Fibroblast of lung (primary cell): ENCODE data around the gene CTNND2. TPM values are rescaled to one million over a fixed set of nuclear protein-coding genes. Genes with fewer than 3 reads are reported as not detected.

Experiments used
- DNase-seq, 2 donors: peaks; one replicate each; pipeline versions ENCODE4 v3.0.0 to v3.0.0-alpha.2; 2010; ENCODE audit warnings: low read depth in 2 of 2
- H2AFZ ChIP-seq: 2 replicates; pipeline ENCODE4 v1.5.1; 2012; ENCODE audit warnings: low read length, control low read depth, inconsistent platforms
- H3K27ac ChIP-seq: 2 replicates; pipeline ENCODE4 v1.5.1; 2011; ENCODE audit warnings: low read length, control low read depth; ENCODE audit not compliant: insufficient read depth
- H3K27me3 ChIP-seq: 2 replicates; pipeline ENCODE4 v1.5.1; 2011; ENCODE audit warnings: mild to moderate bottlenecking, low read length; ENCODE audit not compliant: control insufficient read depth, insufficient read depth
- H3K36me3 ChIP-seq: 2 replicates; pipeline ENCODE4 v1.5.1; 2011; ENCODE audit warnings: low read length; ENCODE audit not compliant: control insufficient read depth, insufficient read depth
- H3K4me1 ChIP-seq: 2 replicates; pipeline ENCODE4 v1.5.1; 2011; ENCODE audit warnings: low read length; ENCODE audit not compliant: control insufficient read depth, insufficient read depth; ENCODE audit errors: extremely low read depth
- H3K4me2 ChIP-seq: 2 replicates; pipeline ENCODE4 v1.5.1; 2011; ENCODE audit warnings: low read length, control low read depth; ENCODE audit not compliant: insufficient read depth; ENCODE audit errors: extremely low read depth
- H3K4me3 ChIP-seq, 4 experiments: fragments of 200-600 bp in 1 of 4; sonication (generic) in 1 of 4; replicated peaks in 1 of 4; 2 replicates each; pipeline ENCODE4 v1.5.1; 2011 to 2016; ENCODE audit warnings: low read length in 4 of 4, low read depth in 3 of 4, mild to moderate bottlenecking in 3 of 4, control low read depth in 2 of 4, inconsistent platforms in 1 of 4, mixed read lengths in 1 of 4; ENCODE audit not compliant: insufficient read depth in 1 of 4; ENCODE audit errors: control extremely low read depth in 1 of 4
- H3K79me2 ChIP-seq: 2 replicates; pipeline ENCODE4 v1.5.1; 2012; ENCODE audit warnings: mild to moderate bottlenecking, low read length, inconsistent platforms; ENCODE audit not compliant: control insufficient read depth, insufficient read depth
- H3K9ac ChIP-seq: 2 replicates; pipeline ENCODE4 v1.5.1; 2011; ENCODE audit warnings: mild to moderate bottlenecking, low read length, control low read depth; ENCODE audit not compliant: insufficient read depth
- H3K9me3 ChIP-seq: 2 replicates; pipeline ENCODE4 v1.5.1; 2012; ENCODE audit warnings: low read depth, low read length; ENCODE audit not compliant: control insufficient read depth, insufficient read depth
- H4K20me1 ChIP-seq: 2 replicates; pipeline ENCODE4 v1.5.1; 2011; ENCODE audit warnings: low read length; ENCODE audit not compliant: control insufficient read depth, insufficient read depth; ENCODE audit errors: extremely low read depth
- CTCF ChIP-seq, 2 donors: IDR thresholded peaks in 1 of 2; conservative IDR thresholded peaks in 1 of 2; 1 replicate in 1 of 2; 2 replicates in 1 of 2; pipeline ENCODE4 v1.5.1; 2011 to 2012; ENCODE audit warnings: low read length in 2 of 2, control low read depth in 1 of 2, inconsistent platforms in 1 of 2, low read depth in 1 of 2, mild to moderate bottlenecking in 1 of 2
- EZH2 ChIP-seq: IDR thresholded peaks from 2 replicates; pipeline ENCODE4 v1.5.1; 2012; ENCODE audit warnings: low read length, control low read depth, mild to moderate bottlenecking; ENCODE audit errors: missing control alignments
- polyA plus RNA-seq, 2 donors: library from polyadenylated mRNA; depleted of rRNA in 1 of 2; stranded (reverse) in 1 of 2; unstranded in 1 of 2; fragments of >200 nt; gene quantifications; 2 replicates each; pipeline ENCODE4 v1.2.1, GENCODE V29; 2011 to 2012; ENCODE audit warnings: missing spikeins in 1 of 2
- total RNA-seq: library from RNA; depleted of rRNA; stranded (reverse); fragments of >200 nt; gene quantifications from 2 replicates; pipeline ENCODE4 v1.2.1, GENCODE V29; 2014

The CTNND2 gene
- total and polyA plus RNA-seq, 2 donors (not counting 1 experiment from before 2014, with no cell fraction given) = not detected

DNA sequence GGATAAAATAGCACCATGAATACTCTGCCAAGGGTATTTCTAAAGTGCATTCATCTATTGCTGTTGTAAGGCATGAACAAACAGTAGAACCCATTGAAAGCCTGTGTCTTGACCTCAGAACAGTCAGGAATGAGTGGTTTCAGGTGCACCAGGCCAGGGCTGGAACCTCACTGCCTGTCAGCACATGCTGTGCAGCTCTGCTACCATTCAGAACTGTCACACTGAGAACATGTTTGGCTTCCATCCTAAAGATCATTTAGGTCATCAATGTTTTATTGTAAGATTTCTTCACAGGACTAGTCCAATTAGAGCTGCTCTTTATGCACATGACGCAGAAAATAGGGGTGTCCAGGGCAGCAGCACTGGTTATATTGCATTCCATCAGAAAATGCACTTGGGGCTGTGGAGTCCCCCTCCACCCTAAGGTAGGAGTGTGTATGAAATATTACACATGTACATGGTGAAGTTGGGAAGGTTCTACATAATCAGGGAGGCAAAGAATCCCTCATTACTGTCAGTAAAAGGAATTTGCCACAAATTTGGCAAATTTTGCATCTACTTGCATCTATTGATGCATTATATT lies 408.0 kb downstream of the CTNND2 start:
- H3K9me3 ChIP-seq = no peaks in the 10 kb centered on the region
- no peaks in the 10 kb centered on the region for H3K36me3 ChIP-seq
- no peak overlapping the region for H3K4me2 ChIP-seq
- no peaks in the 10 kb centered on the region for H4K20me1 ChIP-seq
- no peak overlapping the region for H3K4me3 ChIP-seq
- H3K9ac ChIP-seq = no peak overlapping the region
- no peak for TF ChIP-seq CTCF (conservative IDR thresholded peaks at IDR 0.05 in 1 of 2, IDR thresholded peaks at IDR 0.05 in 1 of 2; ENCODE audit: low read depth in 1 of 2, low read length in 2 of 2)
- H3K79me2 ChIP-seq = no peaks in the 10 kb centered on the region
- H2AFZ ChIP-seq = no peak overlapping the region
- H3K27me3 ChIP-seq = no peaks in the 10 kb centered on the region
- DNase-seq = no peak
- no peaks in the 10 kb centered on the region for H3K4me1 ChIP-seq
- no peak overlapping the region for H3K27ac ChIP-seq

- Histone ChIP-seq H3K27ac (no peak overlapping the region), H3K36me3 (no peaks in the 10 kb centered on the region), H3K27me3 (no peaks in the 10 kb centered on the region), H3K79me2 (no peaks in the 10 kb centered on the region), H3K4me3 (no peak overlapping the region), H3K9me3 (no peaks in the 10 kb centered on the region), H2AFZ (no peak overlapping the region), H3K4me2 (no peak overlapping the region), H4K20me1 (no peaks in the 10 kb centered on the region), H3K9ac (no peak overlapping the region), H3K4me1 (no peaks in the 10 kb centered on the region)
- TF ChIP-seq CTCF (conservative IDR thresholded peaks at IDR 0.05 in 1 of 2, IDR thresholded peaks at IDR 0.05 in 1 of 2; ENCODE audit: low read depth in 1 of 2, low read length in 2 of 2) (peak; percentile 20 to 25), EZH2 (no peak)
- DNase-seq = peak in 1 of 2 donors; percentile 0
These were observed 409.9 kb downstream of the CTNND2 start for GRCh38 chr5:11494340-11494739.

- DNase-seq = no peak
- Histone ChIP-seq H3K9ac (no peak overlapping the region), H3K9me3 (no peaks in the 10 kb centered on the region)
These were observed 412.7 kb downstream of the CTNND2 start for GRCh38 chr5:11491404-11492075.

More at GRCh38 chr5:11491404-11492075, 412.7 kb downstream of the CTNND2 start:
- no peaks in the 10 kb centered on the region for H3K36me3 ChIP-seq
- TF ChIP-seq CTCF (conservative IDR thresholded peaks at IDR 0.05 in 1 of 2, IDR thresholded peaks at IDR 0.05 in 1 of 2; ENCODE audit: low read depth in 1 of 2, low read length in 2 of 2) (no peak), EZH2 (no peak)
- no peak overlapping the region for H2AFZ ChIP-seq
- no peaks in the 10 kb centered on the region for H3K79me2 ChIP-seq
- no peak overlapping the region for H3K4me3 ChIP-seq
- H3K4me1 ChIP-seq = no peaks in the 10 kb centered on the region
- H3K4me2 ChIP-seq = no peak overlapping the region
- no peak overlapping the region for H3K27ac ChIP-seq
- H3K27me3 ChIP-seq = no peaks in the 10 kb centered on the region
- H4K20me1 ChIP-seq = no peaks in the 10 kb centered on the region
